ENCODE data around the gene LAGE3.

Gene LAGE3

GRCh38 chrX:154470434-154470833 lies 8.6 kb downstream of the LAGE3 start:
- Histone ChIP-seq H3K9ac (ENCODE audit: low read depth, low read length, poor library complexity, severe bottlenecking) (no peak overlapping the region), H3K79me2 (ENCODE audit: insufficient read depth, low read length) (no peaks in the 10 kb centered on the region), H3K9me3 (ENCODE audit: insufficient read depth, low read depth, low read length) (no peaks in the 10 kb centered on the region), H3K4me1 (ENCODE audit: insufficient read depth, low read length, poor library complexity, severe bottlenecking) (no peaks in the 10 kb centered on the region), H2AFZ (ENCODE audit: low read length) (no peak overlapping the region), H3K36me3 (ENCODE audit: insufficient read depth, low read length) (no peaks in the 10 kb centered on the region; the same call in 1 of the 2 replicates), H3K4me2 (ENCODE audit: low read depth, low read length, poor library complexity, severe bottlenecking) (no peak overlapping the region), H3K9me2 (replicated peaks; ENCODE audit: low read depth, low read length) (no peaks in the 10 kb centered on the region), H3K27me3 (ENCODE audit: insufficient read depth, low read length, poor library complexity, severe bottlenecking) (no peaks in the 10 kb centered on the region), H4K20me1 (ENCODE audit: insufficient read depth, low read length, poor library complexity, severe bottlenecking) (no peaks in the 10 kb centered on the region), H3F3A (ENCODE audit: low read depth) (no peaks in the 10 kb centered on the region), H3K4me3 (ENCODE audit: low read length, poor library complexity, severe bottlenecking) (no peak overlapping the region)
- TF ChIP-seq CTCF (conservative IDR thresholded peaks at IDR 0.05; ENCODE audit: low read length): no peak
- TF ChIP-seq EZH2phosphoT487 (IDR thresholded peaks at IDR 0.05; ENCODE audit: borderline replicate concordance): no peak

- H3K79me2 ChIP-seq (ENCODE audit: insufficient read depth, low read length): no peaks in the 10 kb centered on the region
- no peak overlapping the region for H3K9ac ChIP-seq (ENCODE audit: low read depth, low read length, poor library complexity, severe bottlenecking)
- no peaks in the 10 kb centered on the region for H3K9me2 ChIP-seq (replicated peaks; ENCODE audit: low read depth, low read length)
- no peak overlapping the region for H3K4me3 ChIP-seq (ENCODE audit: low read length, poor library complexity, severe bottlenecking)
- H3K9me3 ChIP-seq (ENCODE audit: insufficient read depth, low read depth, low read length): no peaks in the 10 kb centered on the region
- H3K36me3 ChIP-seq (ENCODE audit: insufficient read depth, low read length): no peaks in the 10 kb centered on the region; the same call in 1 of the 2 replicates
- TF ChIP-seq EZH2phosphoT487 (IDR thresholded peaks at IDR 0.05; ENCODE audit: borderline replicate concordance) (no peak), CTCF (conservative IDR thresholded peaks at IDR 0.05; ENCODE audit: low read length) (no peak)
- H4K20me1 ChIP-seq (ENCODE audit: insufficient read depth, low read length, poor library complexity, severe bottlenecking): no peaks in the 10 kb centered on the region
- H3K4me2 ChIP-seq (ENCODE audit: low read depth, low read length, poor library complexity, severe bottlenecking): no peak overlapping the region
- no peaks in the 10 kb centered on the region for H3F3A ChIP-seq (ENCODE audit: low read depth)
- H3K4me1 ChIP-seq (ENCODE audit: insufficient read depth, low read length, poor library complexity, severe bottlenecking): no peaks in the 10 kb centered on the region
- no peaks in the 10 kb centered on the region for H3K27me3 ChIP-seq (ENCODE audit: insufficient read depth, low read length, poor library complexity, severe bottlenecking)
- H2AFZ ChIP-seq (ENCODE audit: low read length): no peak overlapping the region
Measured at GRCh38 chrX:154469880-154470279, 9.2 kb downstream of the LAGE3 start.

- no peak overlapping the region for H3K9ac ChIP-seq (ENCODE audit: low read depth, low read length, poor library complexity, severe bottlenecking)
- H3K79me2 ChIP-seq (ENCODE audit: insufficient read depth, low read length): no peaks in the 10 kb centered on the region
- H3F3A ChIP-seq (ENCODE audit: low read depth): no peaks in the 10 kb centered on the region
- no peaks in the 10 kb centered on the region for H3K9me3 ChIP-seq (ENCODE audit: insufficient read depth, low read depth, low read length)
- H3K4me2 ChIP-seq (ENCODE audit: low read depth, low read length, poor library complexity, severe bottlenecking): no peak overlapping the region
- no peaks in the 10 kb centered on the region for H3K27me3 ChIP-seq (ENCODE audit: insufficient read depth, low read length, poor library complexity, severe bottlenecking)
- no peak overlapping the region for H3K4me3 ChIP-seq (ENCODE audit: low read length, poor library complexity, severe bottlenecking)
- H2AFZ ChIP-seq (ENCODE audit: low read length): no peak overlapping the region
- H3K9me2 ChIP-seq (replicated peaks; ENCODE audit: low read depth, low read length): no peaks in the 10 kb centered on the region
- no peak for TF ChIP-seq CTCF (conservative IDR thresholded peaks at IDR 0.05; ENCODE audit: low read length)
- no peak for TF ChIP-seq EZH2phosphoT487 (IDR thresholded peaks at IDR 0.05; ENCODE audit: borderline replicate concordance)
- H3K4me1 ChIP-seq (ENCODE audit: insufficient read depth, low read length, poor library complexity, severe bottlenecking): no peaks in the 10 kb centered on the region
- no peaks in the 10 kb centered on the region; the same call in 1 of the 2 replicates for H3K36me3 ChIP-seq (ENCODE audit: insufficient read depth, low read length)
- no peaks in the 10 kb centered on the region for H4K20me1 ChIP-seq (ENCODE audit: insufficient read depth, low read length, poor library complexity, severe bottlenecking)
Measured at GRCh38 chrX:154469114-154469513, 10.0 kb downstream of the LAGE3 start.

Measured in Loucy (cell line).